Natural killer cell (primary cell): ENCODE measurements around the gene MYLK. TPM values are rescaled to one million over a fixed set of nuclear protein-coding genes. Genes with fewer than 3 reads are reported as not detected.

Source experiments
- ATAC-seq, 3 donors: fragments of 150-1000 bp in 2 of 3; fragments of 200-7000 bp in 1 of 3; cut with Tn5 transposase; 1 replicate in 1 of 3; 2 replicates in 2 of 3; pipeline ENCODE4 v1.10.0; 2021; ENCODE audit warnings: mild to moderate bottlenecking in 2 of 3, moderate library complexity in 2 of 3
- DNase-seq, 2 donors: peaks; one replicate each; pipeline versions ENCODE4 v3.0.0 to v3.0.0-alpha.2; 2013 to 2021; ENCODE audit warnings: mixed read lengths in 1 of 2
- H3K27ac ChIP-seq: one replicate; pipeline ENCODE4 v1.5.1; 2013; ENCODE audit warnings: mild to moderate bottlenecking, low read length
- H3K27me3 ChIP-seq: one replicate; pipeline ENCODE4 v1.6.1; 2013; ENCODE audit warnings: low read length; ENCODE audit not compliant: control insufficient read depth, insufficient read depth
- H3K36me3 ChIP-seq: one replicate; pipeline ENCODE4 v1.6.1; 2013; ENCODE audit warnings: low read length; ENCODE audit not compliant: control insufficient read depth, insufficient read depth
- H3K4me1 ChIP-seq: one replicate; pipeline ENCODE4 v1.6.1; 2013; ENCODE audit warnings: low read length; ENCODE audit not compliant: control insufficient read depth, insufficient read depth
- H3K4me3 ChIP-seq: one replicate; pipeline ENCODE4 v1.5.1; 2013; ENCODE audit warnings: low read length
- H3K9me3 ChIP-seq: one replicate; pipeline ENCODE4 v1.6.1; 2013; ENCODE audit warnings: low read length; ENCODE audit not compliant: control insufficient read depth, insufficient read depth
- H3K27ac Mint-ChIP-seq, 2 donors: one replicate each; pipeline ENCODE4 v1.8.0; 2022; ENCODE audit warnings: mild to moderate bottlenecking in 2 of 2, mixed read lengths in 2 of 2, moderate library complexity in 1 of 2
- H3K27me3 Mint-ChIP-seq, 2 donors: one replicate each; pipeline ENCODE4 v1.8.0; 2022; ENCODE audit warnings: low read depth in 2 of 2, mixed read lengths in 2 of 2
- H3K36me3 Mint-ChIP-seq: one replicate; pipeline ENCODE4 v1.8.0; 2022; ENCODE audit warnings: mixed read lengths
- H3K4me1 Mint-ChIP-seq, 2 donors: one replicate each; pipeline ENCODE4 v1.8.0; 2022; ENCODE audit warnings: mixed read lengths in 2 of 2
- H3K4me3 Mint-ChIP-seq: one replicate; pipeline ENCODE4 v1.8.0; 2022; ENCODE audit warnings: mild to moderate bottlenecking, moderate library complexity, mixed read lengths
- H3K9me3 Mint-ChIP-seq, 2 donors: one replicate each; pipeline ENCODE4 v1.8.0; 2022; ENCODE audit warnings: mixed read lengths in 2 of 2
- WGBS: methylation state at CpG from one replicate; pipeline ENCODE4 v1.1.7; 2013; ENCODE audit warnings: missing lambda C conversion rate; ENCODE audit not compliant: insufficient coverage; 5-methylcytosine and 5-hydroxymethylcytosine counted together
- intact Hi-C: fragments of 100-400 bp; cut with micrococcal nuclease; formaldehyde crosslinking; loops from one replicate; pipeline ENCODE4 v1.14.2; 2022
- total RNA-seq, 4 donors: library from RNA; stranded (reverse); fragments of 120-200 nt in 1 of 4; gene quantifications; one replicate each; pipeline versions ENCODE4 v1.2.3 to v1.2.4, GENCODE V29; 2013 to 2022
- TF ChIP-seq, protein P1 (sequence below): fragments of 200-600 bp; IDR thresholded peaks from one replicate; pipeline ENCODE4 v1.8.0; 2022; ENCODE audit warnings: antibody characterized with exemption

MYLK gene
- total RNA-seq, 3 donors from 2014 or later (not counting 1 experiment from before 2014, with no cell fraction given) = 0.39 to 5.4 (median 3.4) TPM

DNA sequence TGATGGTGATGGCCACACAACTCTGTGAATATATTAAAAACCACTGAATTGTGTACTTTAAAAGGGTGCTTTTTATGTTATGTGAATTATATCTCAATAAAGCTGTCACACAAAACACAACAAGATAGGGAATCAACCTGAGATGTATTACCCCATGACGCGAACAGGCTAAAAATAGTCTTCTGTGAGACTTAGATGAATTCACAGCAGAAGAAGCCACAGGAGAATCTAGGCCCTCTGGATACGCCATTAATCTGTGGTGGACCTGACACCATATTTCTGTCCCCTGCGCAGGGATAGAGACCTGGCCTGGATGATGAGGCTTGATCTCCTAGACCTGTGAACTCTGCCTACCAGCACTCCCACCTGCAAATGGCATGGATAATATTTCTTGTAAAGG, 153.3 kb downstream of the MYLK start:
- TF ChIP-seq, protein P1, sequence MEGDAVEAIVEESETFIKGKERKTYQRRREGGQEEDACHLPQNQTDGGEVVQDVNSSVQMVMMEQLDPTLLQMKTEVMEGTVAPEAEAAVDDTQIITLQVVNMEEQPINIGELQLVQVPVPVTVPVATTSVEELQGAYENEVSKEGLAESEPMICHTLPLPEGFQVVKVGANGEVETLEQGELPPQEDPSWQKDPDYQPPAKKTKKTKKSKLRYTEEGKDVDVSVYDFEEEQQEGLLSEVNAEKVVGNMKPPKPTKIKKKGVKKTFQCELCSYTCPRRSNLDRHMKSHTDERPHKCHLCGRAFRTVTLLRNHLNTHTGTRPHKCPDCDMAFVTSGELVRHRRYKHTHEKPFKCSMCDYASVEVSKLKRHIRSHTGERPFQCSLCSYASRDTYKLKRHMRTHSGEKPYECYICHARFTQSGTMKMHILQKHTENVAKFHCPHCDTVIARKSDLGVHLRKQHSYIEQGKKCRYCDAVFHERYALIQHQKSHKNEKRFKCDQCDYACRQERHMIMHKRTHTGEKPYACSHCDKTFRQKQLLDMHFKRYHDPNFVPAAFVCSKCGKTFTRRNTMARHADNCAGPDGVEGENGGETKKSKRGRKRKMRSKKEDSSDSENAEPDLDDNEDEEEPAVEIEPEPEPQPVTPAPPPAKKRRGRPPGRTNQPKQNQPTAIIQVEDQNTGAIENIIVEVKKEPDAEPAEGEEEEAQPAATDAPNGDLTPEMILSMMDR = no peak
- Mint-ChIP-seq H3K27ac (no peak overlapping the region), H3K4me1 (no peaks in the 10 kb centered on the region), H3K9me3 (no peaks in the 10 kb centered on the region), H3K4me3 (no peak overlapping the region), H3K27me3 (peaks cover 9 to 11% of the 10 kb centered on the region in 2 donors), H3K36me3 (no peaks in the 10 kb centered on the region)
- ATAC-seq (no peak), DNase-seq (no peak)
- Histone ChIP-seq H3K4me3 (no peak overlapping the region), H3K9me3 (no peaks in the 10 kb centered on the region), H3K4me1 (no peaks in the 10 kb centered on the region), H3K36me3 (no peaks in the 10 kb centered on the region), H3K27ac (no peak overlapping the region), H3K27me3 (no peaks in the 10 kb centered on the region)
- intact Hi-C loops = no loop called here
- WGBS = 96% methylated on average over 4 of the region's 4 CpGs

DNA sequence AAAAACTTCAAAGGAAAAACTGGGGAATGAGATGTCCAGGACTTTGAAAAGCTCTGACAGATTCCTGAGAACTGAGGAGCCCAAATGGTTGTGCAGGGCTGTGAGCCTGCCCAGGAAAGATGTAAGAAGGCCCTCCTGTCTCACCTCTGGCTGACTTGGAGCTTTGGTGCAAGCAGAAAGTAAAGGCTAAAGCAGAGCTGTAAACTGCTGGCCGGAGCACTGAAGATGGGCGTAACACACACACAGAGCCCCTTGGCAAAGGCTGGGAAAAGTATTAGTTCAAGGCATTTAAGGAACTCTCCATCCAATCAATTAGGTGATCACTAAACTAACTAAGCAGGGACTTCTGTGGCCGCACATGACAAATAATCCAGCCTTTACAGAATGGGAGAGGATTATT, 155.1 kb downstream of the MYLK start:
- Mint-ChIP-seq H3K27ac (no peak overlapping the region), H3K27me3 (peaks cover 5 to 11% of the 10 kb centered on the region in 2 donors), H3K36me3 (no peaks in the 10 kb centered on the region), H3K9me3 (no peaks in the 10 kb centered on the region), H3K4me3 (no peak overlapping the region), H3K4me1 (no peaks in the 10 kb centered on the region)
- Histone ChIP-seq H3K27ac (no peak overlapping the region), H3K9me3 (no peaks in the 10 kb centered on the region), H3K4me1 (no peaks in the 10 kb centered on the region), H3K27me3 (no peaks in the 10 kb centered on the region), H3K36me3 (no peaks in the 10 kb centered on the region), H3K4me3 (no peak overlapping the region)
- 95% methylated on average over 2 of the region's 3 CpGs for WGBS
- intact Hi-C loops = no loop called here
- ATAC-seq (no peak), DNase-seq (no peak)
- TF ChIP-seq, protein P1 = no peak

DNA sequence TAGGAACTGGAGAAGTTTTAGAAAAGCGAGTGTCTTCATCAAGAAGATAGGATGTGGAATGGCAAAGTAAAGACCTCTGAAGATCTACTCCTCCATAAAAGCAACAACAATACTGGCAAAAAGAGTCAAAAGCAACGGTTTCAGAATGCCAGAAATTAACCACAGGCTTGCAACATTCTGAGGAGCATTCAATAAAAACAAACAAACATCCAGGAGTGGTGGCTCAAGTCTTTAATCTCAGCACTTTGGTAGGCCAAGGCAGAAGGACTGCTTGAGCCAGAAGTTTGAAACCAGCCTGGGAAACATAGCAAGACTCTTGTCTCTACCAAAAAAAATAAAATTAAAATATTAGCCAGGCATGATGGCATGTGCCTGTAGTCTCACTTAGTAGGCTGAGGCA, 156.1 kb downstream of the MYLK start:
- Mint-ChIP-seq H3K27me3 (peaks cover 5 to 11% of the 10 kb centered on the region in 2 donors), H3K27ac (no peak overlapping the region), H3K36me3 (no peaks in the 10 kb centered on the region), H3K4me3 (no peak overlapping the region), H3K4me1 (no peaks in the 10 kb centered on the region), H3K9me3 (no peaks in the 10 kb centered on the region)
- TF ChIP-seq, protein P1 = no peak
- WGBS = 58% methylated on average over 1 of the region's 2 CpGs
- no peaks in the 10 kb centered on the region for H3K36me3 ChIP-seq
- H3K27ac ChIP-seq = no peak overlapping the region
- no peaks in the 10 kb centered on the region for H3K4me1 ChIP-seq
- no peak overlapping the region for H3K4me3 ChIP-seq
- H3K27me3 ChIP-seq = no peaks in the 10 kb centered on the region
- H3K9me3 ChIP-seq = no peaks in the 10 kb centered on the region
- no peak for ATAC-seq
- DNase-seq = no peak
- intact Hi-C loops = no loop called here

DNA sequence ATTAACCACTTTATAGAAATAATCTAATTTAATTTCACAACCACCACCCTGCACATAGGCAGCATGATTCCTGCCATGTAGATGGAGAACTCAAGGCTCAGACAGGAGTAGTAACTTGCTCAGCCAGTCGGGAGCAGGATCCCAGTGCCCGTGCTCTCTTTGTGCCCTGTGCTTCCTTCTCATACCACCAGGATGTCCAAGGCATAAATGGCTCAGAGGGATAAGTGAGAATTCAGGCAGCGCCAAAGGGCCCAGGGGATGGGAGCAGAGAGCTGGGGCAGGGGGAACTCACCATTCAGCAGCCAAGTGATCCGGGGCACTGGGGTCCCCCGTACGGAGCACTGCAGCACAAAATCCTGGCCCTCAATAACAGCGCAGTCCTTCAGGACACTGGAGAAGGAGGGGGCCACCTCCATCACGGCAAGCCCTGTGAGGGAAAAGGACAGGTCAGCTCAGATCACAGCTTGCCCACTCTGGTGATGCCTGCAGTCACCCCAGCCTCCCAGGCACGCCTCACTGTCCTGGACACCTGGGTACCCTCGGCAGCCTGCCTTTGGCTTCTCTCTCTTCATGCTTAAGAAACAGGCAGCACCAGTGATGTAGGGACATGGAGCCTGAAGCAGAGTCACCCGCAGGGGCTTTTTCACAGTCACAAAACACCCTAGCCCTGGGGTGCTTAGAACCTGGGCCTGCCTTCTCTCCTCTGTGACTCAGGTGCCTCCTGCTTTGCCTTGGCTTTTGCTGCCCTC, 158.3 kb downstream of the MYLK start:
- H3K27ac Mint-ChIP-seq = no peak overlapping the region
- TF ChIP-seq, protein P1 = no peak
- Histone ChIP-seq H3K4me1 (no peaks in the 10 kb centered on the region), H3K4me3 (no peak overlapping the region), H3K36me3 (no peaks in the 10 kb centered on the region), H3K27ac (no peak overlapping the region), H3K9me3 (no peaks in the 10 kb centered on the region), H3K27me3 (no peaks in the 10 kb centered on the region)
- no peaks in the 10 kb centered on the region for H3K36me3 Mint-ChIP-seq
- no peak for DNase-seq
- H3K4me3 Mint-ChIP-seq = no peak overlapping the region
- 89% methylated on average over 11 of the region's 11 CpGs for WGBS
- no peaks in the 10 kb centered on the region for H3K4me1 Mint-ChIP-seq
- peaks cover 8 to 11% of the 10 kb centered on the region in 2 donors for H3K27me3 Mint-ChIP-seq
- H3K9me3 Mint-ChIP-seq = no peaks in the 10 kb centered on the region
- no peak for ATAC-seq
- intact Hi-C loops = no loop called here
